GM18867 (cell line): Measurements from ENCODE around the gene SRD5A1.

Source experiments
- ATAC-seq: cut with Tn5 transposase; IDR thresholded peaks from one replicate; pipeline ENCODE4 v1.9.1; 2021; ENCODE audit warnings: mild to moderate bottlenecking, moderate library complexity; ENCODE audit not compliant: unreplicated experiment

The SRD5A1 gene

GRCh38 chr5:6681682-6682081 is 48.4 kb downstream of the SRD5A1 start:
- ATAC-seq, result no peak

- ATAC-seq, result no peak
Observed at GRCh38 chr5:6682239-6682638, 49.0 kb downstream of the SRD5A1 start.

- ATAC-seq, result no peak
Observed at GRCh38 chr5:6683241-6683640, 50.0 kb downstream of the SRD5A1 start.

GRCh38 chr5:6684075-6684474 is 50.8 kb downstream of the SRD5A1 start:
- no peak for ATAC-seq

- ATAC-seq, result no peak
Observed at GRCh38 chr5:6686501-6686900, 53.3 kb downstream of the SRD5A1 start.

GRCh38 chr5:6686915-6687409 is 53.7 kb downstream of the SRD5A1 start:
- ATAC-seq, result no peak

- ATAC-seq, result no peak
Observed at GRCh38 chr5:6687505-6687904, 54.3 kb downstream of the SRD5A1 start.

- no peak for ATAC-seq
Observed at GRCh38 chr5:6692906-6693305, 59.7 kb downstream of the SRD5A1 start.

GRCh38 chr5:6698696-6699095 is 65.5 kb downstream of the SRD5A1 start:
- ATAC-seq, result no peak

GRCh38 chr5:6699357-6699756 is 66.1 kb downstream of the SRD5A1 start:
- no peak for ATAC-seq

GRCh38 chr5:6700074-6700684 is 66.9 kb downstream of the SRD5A1 start:
- no peak for ATAC-seq

GRCh38 chr5:6700685-6701355 is 67.6 kb downstream of the SRD5A1 start:
- no peak for ATAC-seq

GRCh38 chr5:6701491-6701890 is 68.3 kb downstream of the SRD5A1 start:
- no peak for ATAC-seq

GRCh38 chr5:6702633-6703032 is 69.4 kb downstream of the SRD5A1 start:
- ATAC-seq, result no peak

GRCh38 chr5:6703806-6704205 is 70.6 kb downstream of the SRD5A1 start:
- ATAC-seq, result no peak

- no peak for ATAC-seq
Observed at GRCh38 chr5:6704361-6704851, 71.2 kb downstream of the SRD5A1 start.

GRCh38 chr5:6705088-6705487 is 71.8 kb downstream of the SRD5A1 start:
- ATAC-seq, result peak; percentile 82

GRCh38 chr5:6705959-6706358 is 72.7 kb downstream of the SRD5A1 start:
- no peak for ATAC-seq

GRCh38 chr5:6707852-6708251 is 74.6 kb downstream of the SRD5A1 start:
- ATAC-seq, result no peak

- no peak for ATAC-seq
Observed at GRCh38 chr5:6708814-6709213, 75.6 kb downstream of the SRD5A1 start.

- ATAC-seq, result no peak
Observed at GRCh38 chr5:6710070-6710469, 76.8 kb downstream of the SRD5A1 start.

GRCh38 chr5:6710551-6711318 is 77.5 kb downstream of the SRD5A1 start:
- no peak for ATAC-seq
